Panc1 (cell line): ENCODE data around the gene KCNJ5. TPM values are rescaled to one million over a fixed set of nuclear protein-coding genes. Genes with fewer than 3 reads are reported as not detected.

ENCODE experiments used
- ATAC-seq: fragments of 200-7000 bp; cut with Tn5 transposase; 2 replicates; pipeline ENCODE4 v1.9.1; 2020; ENCODE audit warnings: mild to moderate bottlenecking, moderate library complexity
- BruUV-seq: library from RNA; stranded (reverse); fragments of 400-500 nt; replicated peaks from 2 replicates; lab custom pipeline; 2021; lab: Mats Ljungman, UMichigan
- CTCF ChIA-PET: fragments of 300-600 bp; sonication (Branson Sonifier 250); formaldehyde crosslinking; loops from one replicate; lab custom pipeline; 2022; ENCODE audit warnings: antibody characterized with exemption; lab: Charles Lee
- POLR2A ChIA-PET: fragments of 300-600 bp; sonication (Branson Sonifier 250); formaldehyde crosslinking; loops from one replicate; lab custom pipeline; 2022; ENCODE audit warnings: antibody characterized with exemption; lab: Charles Lee
- DNase-seq: peaks from one replicate; pipeline ENCODE4 v3.0.0-alpha.2; 2010; ENCODE audit warnings: low read depth, low spot score
- H3K27ac ChIP-seq: 2 replicates; pipeline ENCODE4 v1.5.1; 2011; ENCODE audit warnings: mild to moderate bottlenecking, low read length, inconsistent platforms
- H3K27me3 ChIP-seq: fragments of 200-500 bp; sonication (Bioruptor generic); 2 replicates; pipeline ENCODE4 v1.6.0; 2014; ENCODE audit warnings: low read length, inconsistent platforms; ENCODE audit not compliant: control insufficient read depth, insufficient read depth
- H3K36me3 ChIP-seq: fragments of 200-500 bp; sonication (Bioruptor generic); 2 replicates; pipeline ENCODE4 v1.5.1; 2014; ENCODE audit warnings: inconsistent platforms, mild to moderate bottlenecking, low read length, moderate library complexity; ENCODE audit not compliant: control insufficient read depth, insufficient read depth
- H3K4me1 ChIP-seq: 2 replicates; pipeline ENCODE4 v1.5.1; 2011; ENCODE audit warnings: inconsistent platforms, mild to moderate bottlenecking, low read length, moderate library complexity; ENCODE audit not compliant: control insufficient read depth, insufficient read depth
- H3K4me3 ChIP-seq, 2 experiments: 2 replicates each; pipeline ENCODE4 v1.5.1; 2011 to 2012; ENCODE audit warnings: low read depth in 2 of 2, low read length in 2 of 2, mild to moderate bottlenecking in 2 of 2, inconsistent platforms in 1 of 2, moderate library complexity in 1 of 2
- H3K9me3 ChIP-seq: fragments of 200-500 bp; sonication (Bioruptor generic); 2 replicates; pipeline ENCODE4 v1.5.1; 2014; ENCODE audit warnings: low read depth, mild to moderate bottlenecking, inconsistent platforms, low read length, moderate library complexity; ENCODE audit not compliant: control insufficient read depth, insufficient read depth
- CTCF ChIP-seq: fragments of 450-650 bp; IDR thresholded peaks from 2 replicates; pipeline ENCODE4 v1.5.1; 2017; ENCODE audit warnings: mild to moderate bottlenecking
- POLR2AphosphoS5 ChIP-seq: IDR thresholded peaks from 2 replicates; pipeline ENCODE4 v1.6.1; 2012; ENCODE audit warnings: mild to moderate bottlenecking, low read depth, low read length, moderate library complexity
- REST ChIP-seq, 2 experiments: IDR thresholded peaks; 2 replicates each; pipeline ENCODE4 v1.6.1; 2011 to 2012; ENCODE audit warnings: low read depth in 2 of 2, control low read depth in 1 of 2, low read length in 1 of 2, mild to moderate bottlenecking in 1 of 2, moderate library complexity in 1 of 2; ENCODE audit not compliant: insufficient read depth in 1 of 2
- SIN3A ChIP-seq: IDR thresholded peaks from 2 replicates; pipeline ENCODE4 v1.6.1; 2012; ENCODE audit warnings: low read depth, mild to moderate bottlenecking, low read length, moderate library complexity, borderline replicate concordance; ENCODE audit not compliant: insufficient read depth
- TCF7L2 ChIP-seq: IDR thresholded peaks from 2 replicates; pipeline ENCODE4 v1.6.1; 2011; ENCODE audit warnings: mild to moderate bottlenecking, low read depth, low read length, inconsistent platforms
- in situ Hi-C: cut with HindIII; loops from 2 replicates; pipeline ENCODE4 v1.10.0; 2016; ENCODE audit warnings: low sequenced_read_pairs, low pct_unique_long_range_greater_than_20kb
- intact Hi-C: fragments of 100-400 bp; cut with micrococcal nuclease; formaldehyde crosslinking; loops from one replicate; pipeline ENCODE4 v1.10.0; 2022; ENCODE audit not compliant: unreplicated experiment
- total RNA-seq: library from RNA; stranded (reverse); gene quantifications from one replicate; pipeline ENCODE4 v1.2.1, GENCODE V29; 2021; ENCODE audit not compliant: unreplicated experiment

KCNJ5 gene
- total RNA-seq, 1 experiment from 2014 or later: 0.28 TPM

GRCh38 chr11:128881221-128881620 lies 9.9 kb upstream of the KCNJ5 start:
- intact Hi-C loops (loop anchor here (5.0 to 10.0 kb wide), 3 partner anchors 234 to 874 kb away; no protein-coding TSS in a partner anchor), in situ Hi-C loops (no loop called here)
- TF ChIP-seq SIN3A (no peak), CTCF (no peak), REST (IDR thresholded peaks at IDR 0.05; ENCODE audit: insufficient read depth in 1 of 2, low read depth in 2 of 2, low read length in 1 of 2) (no peak)
- Histone ChIP-seq H3K27me3 (peaks cover 13% of the 10 kb centered on the region), H3K27ac (no peak overlapping the region), H3K4me3 (no peak overlapping the region), H3K9me3 (no peaks in the 10 kb centered on the region), H3K36me3 (no peaks in the 10 kb centered on the region), H3K4me1 (no peaks in the 10 kb centered on the region)
- no TSS peak for BruUV-seq
- POLR2A ChIA-PET: no interaction called here
- DNase-seq (no peak), ATAC-seq (no peak)
- CTCF ChIA-PET: interaction anchor here (0.6 kb wide), 2 partner anchors 57 to 75 kb away, joined by 3 to 7 read pairs; no protein-coding TSS in a partner anchor

GRCh38 chr11:128882451-128882850 lies 8.7 kb upstream of the KCNJ5 start:
- in situ Hi-C loops (no loop called here), intact Hi-C loops (loop anchor here (5.0 to 10.0 kb wide), 3 partner anchors 232 to 872 kb away; no protein-coding TSS in a partner anchor)
- Histone ChIP-seq H3K4me1 (no peaks in the 10 kb centered on the region), H3K4me3 (no peak overlapping the region), H3K27ac (no peak overlapping the region), H3K9me3 (no peaks in the 10 kb centered on the region), H3K36me3 (no peaks in the 10 kb centered on the region), H3K27me3 (peaks cover 13% of the 10 kb centered on the region)
- POLR2A ChIA-PET: interaction anchor here (0.6 kb wide), 1 partner anchor 189 kb away, joined by 3 read pairs; no protein-coding TSS in a partner anchor
- no peak for TF ChIP-seq POLR2AphosphoS5
- no peak for TF ChIP-seq TCF7L2
- no peak for TF ChIP-seq CTCF
- no peak for TF ChIP-seq REST (IDR thresholded peaks at IDR 0.05; ENCODE audit: insufficient read depth in 1 of 2, low read depth in 2 of 2, low read length in 1 of 2)
- no peak for TF ChIP-seq SIN3A
- no peak for DNase-seq
- CTCF ChIA-PET: interaction anchor here (0.6 to 0.8 kb wide), 2 partner anchors 72 to 452 kb away, joined by 3 to 4 read pairs; no protein-coding TSS in a partner anchor
- ATAC-seq: no peak
- no TSS peak for BruUV-seq
